Lower leg skin (tissue), 3 donors: ENCODE data around the gene SRCAP.

Source experiments
- CTCF ChIP-seq, 3 donors: fragments of 450-650 bp; IDR thresholded peaks; one replicate each; pipeline ENCODE4 v1.5.1; 2016; ENCODE audit warnings: antibody characterized with exemption in 3 of 3, mild to moderate bottlenecking in 3 of 3, moderate library complexity in 2 of 3
- POLR2A ChIP-seq, 2 donors: fragments of 450-650 bp; IDR thresholded peaks; one replicate each; pipeline ENCODE4 v1.6.1; 2016 to 2017; ENCODE audit warnings: antibody characterized with exemption in 2 of 2, mild to moderate bottlenecking in 1 of 2, moderate library complexity in 1 of 2

DNA sequence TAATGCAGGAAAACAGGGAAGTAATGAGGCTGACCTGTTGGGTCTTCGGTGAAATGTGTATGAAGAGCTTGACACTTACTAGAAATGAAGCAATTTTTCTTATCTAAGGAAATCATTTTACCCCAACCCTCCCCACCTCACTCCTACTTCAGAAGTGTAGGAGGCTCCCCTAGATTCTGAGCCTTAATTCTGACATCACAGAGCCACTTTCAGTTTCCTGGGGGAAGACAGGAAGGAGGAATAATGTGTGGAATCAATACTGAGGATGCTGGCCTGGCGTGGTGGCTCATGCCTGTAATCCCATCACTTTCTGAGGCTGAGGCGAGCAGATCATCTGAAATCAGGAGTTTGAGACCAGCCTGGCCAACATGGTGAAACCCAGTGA is 20.4 kb upstream of the SRCAP start:
- no peak for TF ChIP-seq POLR2A (IDR thresholded peaks at IDR 0.05)
- TF ChIP-seq CTCF (IDR thresholded peaks at IDR 0.05): no peak
